MM.1S (cell line): Measurements from ENCODE around the gene TTYH3.

Source experiments
- DNase-seq: peaks from one replicate; pipeline ENCODE4 v3.0.0-alpha.2; 2015
- H2AFZ ChIP-seq: fragments of 300-600 bp; sonication (generic); 2 replicates; pipeline ENCODE4 v1.6.0; 2016; ENCODE audit warnings: antibody characterized with exemption, low read length
- H3F3A ChIP-seq: fragments of 300-600 bp; sonication (generic); 2 replicates; pipeline ENCODE4 v1.6.1; 2016; ENCODE audit warnings: mild to moderate bottlenecking, antibody characterized with exemption, low read length, moderate library complexity, mixed read lengths; ENCODE audit not compliant: insufficient read depth
- H3K27ac ChIP-seq: fragments of 300-600 bp; sonication (generic); 2 replicates; pipeline ENCODE4 v1.5.1; 2016; ENCODE audit warnings: mild to moderate bottlenecking, low read length
- H3K27me3 ChIP-seq: fragments of 300-600 bp; sonication (generic); replicated peaks from 2 replicates; pipeline ENCODE4 v1.6.0; 2016; ENCODE audit warnings: low read length; ENCODE audit not compliant: insufficient read depth
- H3K36me3 ChIP-seq: fragments of 300-600 bp; sonication (generic); replicated peaks from 2 replicates; pipeline ENCODE4 v1.6.1; 2016; ENCODE audit warnings: mild to moderate bottlenecking, low read length, mixed read lengths; ENCODE audit not compliant: insufficient read depth
- H3K4me1 ChIP-seq: fragments of 300-600 bp; sonication (generic); 2 replicates; pipeline ENCODE4 v1.6.1; 2016; ENCODE audit warnings: low read length, mixed read lengths
- H3K4me2 ChIP-seq: fragments of 300-600 bp; sonication (generic); 2 replicates; pipeline ENCODE4 v1.6.0; 2016; ENCODE audit warnings: low read depth, low read length
- H3K4me3 ChIP-seq: fragments of 300-600 bp; sonication (generic); 2 replicates; pipeline ENCODE4 v1.5.1; 2016; ENCODE audit warnings: low read length, mixed read lengths
- H3K79me2 ChIP-seq: fragments of 300-600 bp; sonication (generic); 2 replicates; pipeline ENCODE4 v1.6.1; 2016; ENCODE audit warnings: mixed run types, low read length, mixed read lengths
- H3K9ac ChIP-seq: fragments of 300-600 bp; sonication (generic); 2 replicates; pipeline ENCODE4 v1.6.1; 2016; ENCODE audit warnings: low read length, mixed read lengths
- H3K9me2 ChIP-seq: fragments of 300-600 bp; sonication (generic); replicated peaks from 2 replicates; pipeline ENCODE4 v1.6.1; 2016; ENCODE audit warnings: mild to moderate bottlenecking, low read length, mixed read lengths; ENCODE audit not compliant: insufficient read depth
- H3K9me3 ChIP-seq: fragments of 300-600 bp; sonication (generic); replicated peaks from 2 replicates; pipeline ENCODE4 v1.6.1; 2016; ENCODE audit warnings: mild to moderate bottlenecking, low read length, mixed read lengths; ENCODE audit not compliant: insufficient read depth
- H4K20me1 ChIP-seq: fragments of 300-600 bp; sonication (generic); 2 replicates; pipeline ENCODE4 v1.6.1; 2016; ENCODE audit warnings: mild to moderate bottlenecking, low read length, moderate library complexity, mixed read lengths; ENCODE audit not compliant: insufficient read depth
- CTCF ChIP-seq: fragments of 300-600 bp; sonication (generic); IDR thresholded peaks from 2 replicates; pipeline ENCODE4 v1.5.1; 2016; ENCODE audit warnings: antibody characterized with exemption, low read length, mixed read lengths
- EZH2 ChIP-seq: fragments of 300-600 bp; sonication (generic); optimal IDR thresholded peaks from 2 replicates; pipeline ENCODE3; 2017; ENCODE audit warnings: low read depth, mild to moderate bottlenecking, antibody characterized with exemption, low read length, mixed read lengths
- EZH2phosphoT487 ChIP-seq: fragments of 300-600 bp; sonication (generic); IDR thresholded peaks from 2 replicates; pipeline ENCODE4 v1.6.1; 2018; ENCODE audit warnings: antibody characterized with exemption, low read length

TTYH3 gene

GRCh38 chr7:2610898-2611297, 20.9 kb upstream of the TTYH3 start:
- no peaks in the 10 kb centered on the region for H3F3A ChIP-seq
- no peak overlapping the region for H2AFZ ChIP-seq
- H3K79me2 ChIP-seq: no peaks in the 10 kb centered on the region
- no peaks in the 10 kb centered on the region for H3K4me1 ChIP-seq
- no peaks in the 10 kb centered on the region for H3K9me3 ChIP-seq
- DNase-seq: no peak
- H3K27ac ChIP-seq: no peak overlapping the region
- no peaks in the 10 kb centered on the region for H3K9me2 ChIP-seq
- no peak overlapping the region for H3K4me3 ChIP-seq
- H3K27me3 ChIP-seq: peaks cover 11% of the 10 kb centered on the region; the same call in 1 of the 2 replicates
- no peaks in the 10 kb centered on the region for H3K36me3 ChIP-seq
- H3K4me2 ChIP-seq: no peak overlapping the region
- no peaks in the 10 kb centered on the region for H4K20me1 ChIP-seq
- TF ChIP-seq CTCF (no peak), EZH2phosphoT487 (no peak), EZH2 (no peak)
- H3K9ac ChIP-seq: no peak overlapping the region

- TF ChIP-seq CTCF (no peak), EZH2phosphoT487 (no peak), EZH2 (no peak)
- H3K4me1 ChIP-seq: no peaks in the 10 kb centered on the region
- DNase-seq: no peak
- H3K4me2 ChIP-seq: no peak overlapping the region
- H3K27ac ChIP-seq: no peak overlapping the region
- no peak overlapping the region for H2AFZ ChIP-seq
- H3K4me3 ChIP-seq: no peak overlapping the region
- no peaks in the 10 kb centered on the region for H3F3A ChIP-seq
- H3K9ac ChIP-seq: no peak overlapping the region
- H3K79me2 ChIP-seq: no peaks in the 10 kb centered on the region
- H3K9me2 ChIP-seq: no peaks in the 10 kb centered on the region
- no peaks in the 10 kb centered on the region for H3K36me3 ChIP-seq
- peaks cover 12% of the 10 kb centered on the region; the same call in 1 of the 2 replicates for H3K27me3 ChIP-seq
- no peaks in the 10 kb centered on the region for H3K9me3 ChIP-seq
- H4K20me1 ChIP-seq: no peaks in the 10 kb centered on the region
Measured at GRCh38 chr7:2611401-2611800, 20.4 kb upstream of the TTYH3 start.

GRCh38 chr7:2611922-2612321, 19.9 kb upstream of the TTYH3 start:
- Histone ChIP-seq H3K79me2 (no peaks in the 10 kb centered on the region), H3K36me3 (no peaks in the 10 kb centered on the region), H3K9me3 (no peaks in the 10 kb centered on the region), H3K4me2 (no peak overlapping the region), H3K4me1 (no peaks in the 10 kb centered on the region), H3K9me2 (no peaks in the 10 kb centered on the region), H4K20me1 (no peaks in the 10 kb centered on the region), H3K9ac (no peak overlapping the region), H3K27ac (no peak overlapping the region), H2AFZ (no peak overlapping the region), H3K4me3 (no peak overlapping the region), H3F3A (no peaks in the 10 kb centered on the region), H3K27me3 (peaks cover 17% of the 10 kb centered on the region; the same call in 1 of the 2 replicates)
- no peak for DNase-seq
- TF ChIP-seq CTCF (no peak), EZH2 (no peak), EZH2phosphoT487 (no peak)
